Stimulated activated CD4-positive, alpha-beta T cell treated with anti-CD3 and anti-CD28 coated beads, Interleukin-2, amount 100 ng/mL, for 48 hours (primary cell): ENCODE measurements around the gene HADHA.
"Not testable (repeated sequence)": the region's sequence is repeated elsewhere in the genome, so short reads cannot be mapped to it uniquely, and the experiment has no call there.

Source experiments
- DNase-seq, 2 donors: peaks; one replicate each; pipeline ENCODE4 v3.0.0-alpha.2; 2020

The HADHA gene

GRCh38 chr2:26244309-26245230 lies at the start of gene HADHA, which contains the start of gene HADHB:
TSS of gene HADHA (minus strand) at chr2:26244632. CDS start at chr2:26244596, 36 bp downstream.
TSS of gene HADHB (plus strand) at chr2:26244939. CDS start at chr2:26254255, 9,316 bp downstream.
- peak; percentile 75 to 76 for DNase-seq

DNA sequence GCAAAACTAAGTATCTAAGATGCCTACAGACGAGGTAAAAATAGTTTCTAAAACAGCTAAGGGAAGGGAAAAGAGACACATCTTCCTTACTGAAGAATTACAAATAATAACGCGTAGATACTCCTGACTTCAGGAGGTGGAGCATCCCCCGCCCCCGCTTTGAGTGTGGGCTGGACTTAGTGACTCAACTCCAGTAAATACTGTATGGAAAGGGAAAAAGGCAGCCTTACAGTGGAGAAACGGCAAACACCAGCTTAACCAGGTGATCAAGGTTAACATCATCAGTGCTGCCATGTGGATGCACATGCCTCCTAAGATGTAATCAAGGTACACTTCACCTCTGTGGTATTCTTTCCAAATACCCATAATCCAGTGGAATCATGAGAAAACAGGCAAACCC lies 48.2 kb upstream of the HADHA start:
- DNase-seq = no peak

DNA sequence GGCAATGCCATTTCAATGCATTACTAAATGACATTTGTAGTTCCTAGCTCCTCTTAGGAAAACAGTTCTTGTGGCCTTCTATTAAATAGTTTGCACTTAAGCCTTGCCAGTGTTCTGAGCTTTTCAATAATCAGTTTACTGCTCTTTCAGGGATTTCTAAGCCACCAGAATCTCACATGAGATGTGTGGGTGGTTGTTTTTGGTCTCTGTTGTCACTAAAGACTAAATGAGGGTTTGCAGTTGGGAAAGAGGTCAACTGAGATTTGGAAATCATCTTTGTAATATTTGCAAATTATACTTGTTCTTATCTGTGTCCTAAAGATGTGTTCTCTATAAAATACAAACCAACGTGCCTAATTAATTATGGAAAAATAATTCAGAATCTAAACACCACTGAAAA lies 45.6 kb upstream of the HADHA start:
- no peak for DNase-seq

DNA sequence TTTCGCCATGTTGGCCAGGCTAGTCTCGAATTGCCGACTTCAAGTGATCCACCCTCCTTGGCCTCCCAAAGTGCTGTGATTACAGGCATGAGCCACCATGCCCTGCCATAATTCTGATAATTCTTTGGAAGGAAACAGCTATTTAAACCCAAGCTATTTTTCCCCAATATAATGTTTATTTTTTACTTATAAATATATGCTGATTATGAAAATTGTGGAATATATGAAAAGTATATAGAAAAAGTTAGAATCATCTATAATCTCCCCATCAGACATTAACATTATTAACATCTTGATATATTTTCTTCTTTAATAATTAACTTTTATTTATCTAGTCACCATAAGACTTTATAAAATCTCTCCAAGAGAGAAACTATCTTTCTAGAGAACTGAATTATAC lies 41.5 kb upstream of the HADHA start:
- no peak for DNase-seq

DNA sequence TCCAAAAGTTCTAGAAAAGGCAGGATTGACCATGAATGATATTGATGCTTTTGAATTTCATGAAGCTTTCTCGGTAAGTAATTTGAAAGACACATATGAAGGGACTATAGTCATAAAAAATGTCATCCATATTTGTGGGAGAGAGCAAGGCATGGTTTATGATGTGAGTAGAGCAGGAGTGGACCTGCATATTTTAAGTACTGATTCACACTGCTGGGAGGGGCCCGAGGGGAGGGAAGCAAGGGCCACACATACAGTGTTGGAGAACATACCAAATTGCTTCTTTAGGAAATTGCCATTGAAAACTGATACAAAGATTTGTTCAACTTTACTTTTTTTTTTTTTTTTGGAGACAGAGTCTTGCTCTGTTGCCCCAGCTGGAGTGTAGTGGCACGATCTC lies 39.7 kb upstream of the HADHA start:
- no peak for DNase-seq

- no peak for DNase-seq
These were observed 39.2 kb upstream of the HADHA start for GRCh38 chr2:26283606-26284005.

- no peak for DNase-seq
These were observed 36.8 kb upstream of the HADHA start for GRCh38 chr2:26281226-26281625.

GRCh38 chr2:26279886-26280285 lies 35.5 kb upstream of the HADHA start:
- DNase-seq = no peak

GRCh38 chr2:26276484-26277227 lies 32.2 kb upstream of the HADHA start:
- no peak for DNase-seq

DNA sequence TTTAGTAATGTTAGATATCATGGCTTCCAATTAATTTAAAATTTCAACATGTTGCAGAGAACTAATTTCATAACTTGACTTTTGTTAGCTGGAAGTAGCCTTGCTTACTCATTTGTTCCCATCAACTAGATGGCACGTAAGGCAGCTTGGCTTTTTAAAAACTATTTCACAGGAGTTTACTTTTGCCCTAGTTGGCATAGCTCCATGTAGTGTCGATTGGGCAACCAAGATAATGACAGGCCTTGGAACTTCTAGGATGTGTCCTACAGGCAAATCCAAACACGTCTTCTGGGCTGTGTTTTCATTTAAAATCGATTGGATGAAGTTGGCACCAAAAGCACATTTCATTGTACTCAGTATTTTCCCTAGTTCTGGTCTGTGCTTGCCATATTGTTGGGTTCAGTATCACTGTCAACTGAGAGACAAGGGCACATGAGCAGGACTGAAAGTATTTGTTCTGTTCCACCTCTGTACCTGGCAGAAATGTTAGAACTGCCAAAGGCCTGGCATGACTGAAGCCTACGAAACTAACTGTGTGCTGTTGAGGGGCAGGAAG lies 29.7 kb upstream of the HADHA start:
- DNase-seq = no peak

DNA sequence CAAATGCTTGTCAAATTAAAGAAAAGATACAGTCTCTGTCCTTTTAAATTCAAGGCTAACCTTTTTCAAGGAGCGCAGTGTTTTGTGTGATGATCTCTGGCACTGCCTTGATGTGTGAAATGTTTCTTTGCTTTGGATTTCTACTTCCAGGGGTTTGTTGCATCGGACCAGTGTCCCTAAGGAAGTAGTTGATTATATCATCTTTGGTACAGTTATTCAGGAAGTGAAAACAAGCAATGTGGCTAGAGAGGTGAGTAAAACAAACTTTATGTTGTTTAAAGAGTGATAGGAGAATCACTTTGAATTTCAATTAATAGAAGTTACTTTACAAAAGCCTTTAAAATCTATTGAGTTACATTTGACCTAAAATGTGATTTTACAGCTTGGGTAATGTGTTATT lies 29.1 kb upstream of the HADHA start:
- no peak for DNase-seq

DNA sequence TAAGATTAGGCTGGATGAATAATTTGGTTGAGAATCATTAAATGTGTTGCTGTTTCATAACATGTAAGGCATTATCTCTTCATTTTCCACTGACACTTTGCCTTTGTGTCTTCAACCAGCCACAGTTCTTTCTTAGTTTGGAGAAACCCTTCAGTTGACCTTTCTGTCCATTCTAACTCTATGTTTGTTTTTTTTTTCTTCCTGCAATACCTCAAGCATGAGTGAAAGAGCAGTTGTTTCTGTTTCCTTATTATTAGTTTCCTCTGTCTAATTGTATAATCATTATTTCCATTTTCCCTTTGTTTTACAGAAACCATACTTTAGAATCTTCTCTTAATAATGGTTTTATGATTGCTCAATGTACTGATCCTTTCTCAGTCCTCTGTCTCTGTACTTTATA lies 25.9 kb upstream of the HADHA start:
- no peak for DNase-seq

DNA sequence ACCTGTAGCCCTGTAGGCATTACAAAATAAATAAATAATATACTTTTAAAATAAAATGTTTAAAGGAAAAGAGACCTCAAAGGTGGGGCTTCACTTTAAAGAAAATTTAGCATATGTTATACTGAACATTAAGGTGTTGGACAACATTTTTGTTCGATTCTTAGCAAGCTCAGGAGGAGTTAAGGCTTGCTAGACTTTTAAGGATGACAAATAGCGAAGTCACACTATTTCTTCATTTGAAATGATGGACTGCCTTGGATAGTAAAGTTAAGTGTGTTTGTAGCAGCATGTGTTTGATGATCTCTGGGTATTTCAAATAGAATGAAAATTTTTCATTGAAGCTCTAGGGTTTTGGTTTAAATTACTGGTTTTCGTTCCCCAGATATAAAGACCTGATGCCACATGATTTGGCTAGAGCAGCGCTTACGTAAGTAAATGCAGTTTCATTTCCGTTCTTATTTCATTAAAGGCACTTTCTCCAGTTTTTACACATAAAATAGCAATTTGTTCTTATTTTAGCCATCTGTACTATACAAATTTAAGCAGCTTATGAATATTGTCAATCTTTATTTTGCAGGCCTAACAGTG lies 25.2 kb upstream of the HADHA start:
- DNase-seq = no peak

DNA sequence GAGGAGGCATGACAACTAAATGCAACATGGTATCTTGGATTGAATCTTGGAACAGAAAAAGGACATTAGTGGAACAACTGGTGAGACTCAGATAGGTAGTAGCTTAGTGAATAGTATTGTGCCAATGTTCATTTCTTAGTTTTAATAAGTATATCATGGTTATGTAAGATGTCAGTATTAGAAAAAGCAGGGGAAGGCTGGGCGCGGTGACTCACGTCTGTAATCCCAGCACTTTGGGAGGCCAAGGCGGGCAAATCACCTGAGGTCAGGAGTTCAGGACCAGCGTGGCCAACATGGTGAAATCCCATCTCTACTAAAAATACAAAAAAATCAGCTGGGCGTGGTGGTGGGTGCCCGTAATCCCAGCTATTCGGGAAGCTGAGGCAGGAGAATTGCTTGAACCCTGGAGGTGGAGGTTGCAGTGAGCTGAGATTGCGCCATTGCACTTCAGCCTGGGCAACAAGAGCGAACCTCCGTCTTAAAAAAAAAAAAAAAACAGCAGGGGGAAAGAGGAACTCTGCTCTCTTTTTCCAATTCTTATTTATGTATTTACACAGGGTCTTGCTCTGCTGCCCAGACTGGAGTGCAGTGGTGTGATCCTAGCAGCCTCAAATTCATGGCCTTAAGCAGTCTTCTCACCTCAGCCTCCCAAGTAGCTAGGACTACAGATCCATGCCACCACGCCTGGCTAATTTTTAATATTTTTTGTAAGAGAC lies 24.4 kb upstream of the HADHA start:
- not testable (repeated sequence) for DNase-seq

GRCh38 chr2:26268213-26268612 lies 23.8 kb upstream of the HADHA start:
- no peak for DNase-seq

DNA sequence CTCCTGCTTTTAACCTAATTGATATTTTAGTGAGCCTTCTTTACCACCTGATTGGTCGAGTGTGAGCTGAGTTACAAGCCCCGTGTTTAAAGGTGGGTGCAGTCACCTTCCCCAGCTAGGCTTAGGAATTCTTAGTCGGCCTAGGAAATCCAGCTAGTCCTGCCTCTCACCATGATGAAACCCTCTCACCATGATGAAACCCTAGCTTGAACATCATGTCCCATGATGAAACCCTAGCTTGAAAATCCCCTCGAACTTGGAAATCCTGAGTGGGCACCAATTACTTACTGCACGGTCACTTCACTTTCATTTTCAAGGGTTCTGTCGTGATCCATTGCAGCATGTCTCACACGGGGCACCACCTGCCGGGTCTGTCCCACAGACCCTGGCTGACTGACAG lies 14.4 kb upstream of the HADHA start:
- DNase-seq = not testable (repeated sequence)

DNA sequence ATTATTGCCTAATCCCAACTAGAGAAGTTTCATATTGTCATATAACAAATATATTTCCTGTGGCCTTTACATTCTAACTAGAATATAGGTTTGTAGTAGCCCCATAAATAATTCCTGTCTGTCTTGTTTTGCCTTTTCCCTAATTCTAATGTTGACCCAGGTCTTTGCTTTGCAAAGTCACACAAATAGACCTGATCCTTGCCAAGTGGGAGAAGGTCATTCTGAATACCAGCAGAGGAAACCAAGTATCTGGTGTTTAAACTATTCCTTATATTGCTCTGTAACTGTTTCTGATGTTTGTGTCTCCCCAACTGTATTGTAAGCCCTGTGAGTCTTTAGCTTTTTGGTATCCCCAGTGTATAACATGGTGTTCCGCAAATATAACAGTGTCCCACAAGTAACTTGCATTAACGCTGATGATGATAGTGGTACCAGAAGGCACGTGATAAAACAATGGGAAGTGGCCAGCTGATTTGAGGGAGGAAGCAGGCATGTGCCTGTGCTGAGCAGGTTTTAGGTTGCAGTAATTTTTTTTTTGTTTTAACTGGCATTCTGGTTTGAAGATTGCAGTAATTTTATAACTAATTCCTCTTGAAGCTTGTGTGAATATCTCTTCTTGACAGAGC lies 11.4 kb upstream of the HADHA start:
- no peak for DNase-seq

- DNase-seq = no peak
These were observed 7.5 kb upstream of the HADHA start for GRCh38 chr2:26251893-26252292.

- DNase-seq = no peak
These were observed 5.2 kb upstream of the HADHA start for GRCh38 chr2:26249625-26250024.

GRCh38 chr2:26246818-26247217 lies 2.4 kb upstream of the HADHA start:
- DNase-seq = no peak

DNA sequence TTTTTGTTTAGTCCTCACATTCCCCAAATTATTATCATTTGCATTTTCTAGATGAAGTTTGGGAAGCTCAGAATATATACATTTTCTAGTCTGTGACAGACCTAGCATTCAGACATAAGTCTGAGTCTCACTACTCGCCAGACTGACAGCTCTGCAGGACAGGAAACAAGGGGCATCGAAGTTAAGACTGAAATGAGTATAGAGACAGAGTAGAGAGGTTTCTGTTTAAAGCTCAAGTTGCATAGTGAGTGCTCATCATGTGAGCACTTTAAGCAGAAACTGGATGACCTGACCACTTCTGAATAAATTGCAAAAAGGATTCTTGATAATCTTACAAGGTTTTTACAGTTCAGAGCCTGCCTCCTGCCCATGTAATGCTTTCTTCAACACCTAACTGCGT lies 1.4 kb upstream of the HADHA start:
- no peak for DNase-seq

DNA sequence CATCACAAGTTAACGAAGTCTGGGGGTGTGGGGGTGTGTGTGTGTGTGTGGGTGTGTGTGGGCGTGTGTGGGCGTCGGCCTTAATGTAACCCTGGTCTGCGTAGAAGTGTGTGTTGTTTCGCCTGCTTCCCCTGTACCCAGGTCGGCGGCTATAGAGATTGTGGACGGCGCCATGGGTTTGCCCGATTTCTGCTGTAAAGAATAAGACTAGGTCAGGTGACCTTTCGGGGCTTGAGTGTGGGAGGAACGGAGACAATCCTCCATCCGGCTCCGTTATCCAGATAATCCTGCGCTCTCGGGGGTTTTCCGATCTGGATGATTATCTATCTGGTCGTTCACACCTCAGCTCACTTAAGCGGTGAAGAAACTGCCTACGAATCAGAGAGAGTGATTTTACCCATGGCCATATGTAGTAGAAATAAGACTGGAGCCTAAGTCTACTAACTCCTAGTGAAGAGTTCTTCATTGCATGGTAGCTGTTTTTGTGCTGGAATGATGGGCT lies 850 bp upstream of the HADHA start:
- peak; percentile 26 to 39 for DNase-seq
